ENCODE measurements around the gene DEDD. TPM values are rescaled to one million over a fixed set of nuclear protein-coding genes. Genes with fewer than 3 reads are reported as not detected.

DEDD gene
- total RNA-seq, 2 experiments from 2014 or later: 42.4 to 42.7 TPM

DNA sequence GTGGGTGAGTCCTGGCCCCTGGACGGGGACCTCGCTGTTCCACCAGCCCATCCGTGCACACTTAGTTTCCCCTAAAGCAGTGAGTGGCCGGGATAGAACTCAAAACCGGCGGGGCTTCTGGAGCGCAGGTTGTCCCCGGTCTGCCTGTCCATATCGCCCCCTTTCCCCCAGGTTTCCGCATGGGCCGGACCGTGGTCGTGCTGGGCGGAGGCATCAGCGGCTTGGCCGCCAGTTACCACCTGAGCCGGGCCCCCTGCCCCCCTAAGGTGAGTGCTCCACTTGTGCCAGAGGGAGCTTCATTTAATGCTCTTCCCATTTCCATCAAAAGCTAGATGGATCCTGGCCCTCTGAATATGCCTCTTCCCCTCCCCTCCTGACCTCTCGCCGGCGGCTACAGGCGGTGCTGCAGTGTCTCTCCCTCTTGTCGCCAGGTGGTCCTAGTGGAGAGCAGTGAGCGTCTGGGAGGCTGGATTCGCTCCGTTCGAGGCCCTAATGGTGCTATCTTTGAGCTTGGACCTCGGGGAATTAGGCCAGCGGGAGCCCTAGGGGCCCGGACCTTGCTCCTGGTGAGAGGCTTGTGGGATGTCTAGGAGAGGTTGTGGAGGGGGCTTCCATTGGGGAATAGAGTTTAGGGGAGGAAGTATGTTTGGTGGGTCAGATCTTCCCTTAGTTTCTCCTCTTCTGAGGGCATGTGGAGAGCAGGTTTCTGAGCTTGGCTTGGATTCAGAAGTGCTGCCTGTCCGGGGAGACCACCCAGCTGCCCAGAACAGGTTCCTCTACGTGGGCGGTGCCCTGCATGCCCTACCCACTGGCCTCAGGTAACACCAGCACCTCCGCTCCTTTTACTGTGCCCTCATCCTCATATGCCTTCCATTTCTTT lies 34.4 kb upstream of the DEDD start:
- CTCF ChIA-PET: interaction anchor here (0.6 to 2.7 kb wide), 15 partner anchors 9 to 273 kb away, joined by 3 to 16 read pairs (median 5); partner anchors contain the start of genes B4GALT3, DEDD, NDUFS2 and NIT1
- POLR2A ChIA-PET: interaction anchor here (0.5 to 2.6 kb wide), 10 partner anchors 8 to 59 kb away, joined by 3 to 21 read pairs (median 4); partner anchors contain the start of genes NDUFS2, NIT1, PFDN2 and TOMM40L

DNA sequence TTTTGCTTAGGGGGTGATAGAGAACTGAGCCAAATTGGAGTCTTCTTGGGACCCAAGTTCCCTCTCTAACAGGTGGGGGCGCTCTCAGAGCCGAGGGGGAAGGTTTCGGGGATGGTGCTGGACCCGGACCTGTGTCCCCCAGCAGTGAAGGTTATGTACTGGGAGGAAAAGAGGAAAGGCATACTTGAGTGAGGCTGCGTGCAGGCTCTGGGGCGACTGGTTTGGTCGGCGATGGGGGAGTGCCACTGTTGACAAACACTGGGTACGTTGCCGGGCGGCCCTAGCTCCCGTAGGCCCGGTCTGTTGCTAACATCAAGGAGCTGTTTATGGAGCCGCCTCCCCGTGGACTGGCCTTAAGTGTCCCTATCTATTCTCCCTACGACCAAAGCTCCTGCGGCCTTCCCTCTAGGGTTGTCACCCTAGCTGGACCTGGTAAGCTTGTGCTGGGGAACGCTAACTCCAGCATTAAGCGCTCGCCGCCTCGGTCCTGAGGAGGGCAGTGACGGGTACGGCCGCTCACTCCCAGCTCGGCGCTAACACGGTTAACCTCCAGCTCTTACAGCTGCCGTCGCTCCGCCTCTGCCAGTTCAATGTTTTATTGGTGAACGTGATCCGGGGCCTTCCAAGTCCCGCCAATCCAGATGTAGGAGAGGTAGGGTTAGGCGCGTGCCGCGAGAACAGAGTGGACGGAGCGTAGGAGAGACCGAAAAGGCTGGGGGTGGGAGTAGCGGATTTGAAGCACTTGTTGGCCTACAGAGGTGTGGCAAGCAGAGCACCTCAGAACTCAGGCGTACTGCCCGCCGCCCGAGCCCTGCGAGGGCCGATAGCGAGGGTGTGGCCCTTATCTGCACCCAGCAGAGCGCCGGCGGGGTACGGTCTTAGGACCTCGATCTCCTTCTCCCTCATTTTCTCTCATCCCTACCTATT lies 33.5 kb upstream of the DEDD start, which contains the start of gene PPOX:
Gene PPOX (plus strand): TSS at position 685 of the 927 bp plus-strand sequence. CDS start 422 bp downstream, outside the sequence.
- ChIA-PET POLR2A (interaction anchor here (0.5 to 2.6 kb wide), 10 partner anchors 8 to 443 kb away, joined by 3 to 21 read pairs (median 4); partner anchors contain the start of genes NDUFS2, NIT1, PFDN2 and TOMM40L), CTCF (interaction anchor here (1.1 to 2.7 kb wide), 13 partner anchors 8 to 216 kb away, joined by 3 to 16 read pairs (median 5); partner anchors contain the start of genes B4GALT3, DEDD, NIT1 and PFDN2)

GRCh38 chr1:161164901-161165610 lies 32.6 kb upstream of the DEDD start:
- ChIA-PET CTCF (interaction anchor here (1.1 to 2.7 kb wide), 11 partner anchors 8 to 217 kb away, joined by 3 to 16 read pairs (median 5); partner anchors contain the start of genes B4GALT3, DEDD, NIT1 and PFDN2), POLR2A (interaction anchor here (1.0 to 2.6 kb wide), 5 partner anchors 8 to 442 kb away, joined by 3 to 21 read pairs (median 4); partner anchors contain the start of genes NDUFS2, NIT1, PFDN2 and UFC1)

- CTCF ChIA-PET: no interaction called here
- POLR2A ChIA-PET: no interaction called here
Measured at GRCh38 chr1:161163793-161164192, 31.3 kb upstream of the DEDD start.

DNA sequence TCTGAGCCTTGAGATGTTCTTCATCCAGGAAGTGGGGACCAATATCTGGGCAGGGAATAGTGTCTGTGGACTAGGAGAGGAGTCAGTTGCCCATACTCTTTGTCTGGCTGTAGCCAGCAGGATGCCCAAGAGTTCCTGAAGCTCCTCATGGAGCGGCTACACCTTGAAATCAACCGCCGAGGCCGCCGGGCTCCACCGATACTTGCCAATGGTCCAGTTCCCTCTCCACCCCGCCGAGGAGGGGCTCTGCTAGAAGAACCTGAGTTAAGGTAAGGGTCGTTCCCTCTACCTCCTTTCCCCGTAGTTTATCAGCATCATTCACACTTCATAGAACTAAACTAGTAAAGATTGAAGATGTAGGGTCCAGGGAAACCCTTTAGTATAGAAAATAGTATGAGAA lies 30.3 kb upstream of the DEDD start:
- ChIA-PET CTCF (interaction anchor here (1.7 kb wide), 1 partner anchor 9 kb away, joined by 4 read pairs; no protein-coding TSS in a partner anchor), POLR2A (interaction anchor here (0.6 kb wide), 1 partner anchor 15 kb away, joined by 4 read pairs; no protein-coding TSS in a partner anchor)

- ChIA-PET POLR2A (interaction anchor here (0.6 kb wide), 2 partner anchors 15 to 23 kb away, joined by 4 to 6 read pairs; no protein-coding TSS in a partner anchor), CTCF (interaction anchor here (1.7 kb wide), 1 partner anchor 10 kb away, joined by 4 read pairs; no protein-coding TSS in a partner anchor)
Measured at GRCh38 chr1:161162052-161162451, 29.6 kb upstream of the DEDD start.

DNA sequence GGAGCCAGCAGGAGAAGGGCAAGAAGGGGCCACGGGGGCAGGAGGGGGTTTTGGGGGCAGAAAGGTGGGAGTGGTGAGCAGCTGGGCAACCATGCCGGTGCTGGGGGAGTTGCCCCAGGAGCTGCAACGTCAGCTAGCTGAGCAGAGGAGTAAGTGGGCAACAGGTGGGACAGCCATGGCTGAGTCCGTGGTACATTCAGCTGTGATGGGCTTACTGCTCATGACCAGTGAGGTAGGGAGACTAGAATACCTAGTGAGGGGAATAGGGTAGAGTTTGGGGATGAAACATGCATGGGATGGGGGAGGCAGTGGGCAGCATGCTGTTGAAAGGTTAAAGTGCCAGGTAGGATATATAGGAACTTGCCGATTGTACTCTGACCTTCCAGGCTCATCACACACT lies 29.2 kb upstream of the DEDD start:
- CTCF ChIA-PET: interaction anchor here (1.7 kb wide), 1 partner anchor 10 kb away, joined by 4 read pairs; no protein-coding TSS in a partner anchor

GRCh38 chr1:161160671-161161145 lies 28.2 kb upstream of the DEDD start:
- CTCF ChIA-PET: interaction anchor here (0.6 kb wide), 1 partner anchor 223 kb away, joined by 3 read pairs; no protein-coding TSS in a partner anchor
- POLR2A ChIA-PET: interaction anchor here (0.6 kb wide), 1 partner anchor 69 kb away, joined by 7 read pairs; no protein-coding TSS in a partner anchor

More for the DNA sequence above, 29.2 kb upstream of the DEDD start:
- POLR2A ChIA-PET: interaction anchor here (0.6 kb wide), 2 partner anchors 24 to 68 kb away, joined by 6 to 7 read pairs; no protein-coding TSS in a partner anchor

- ChIA-PET POLR2A (no interaction called here), CTCF (interaction anchor here (1.5 kb wide), 1 partner anchor 9 kb away, joined by 4 read pairs; no protein-coding TSS in a partner anchor)
Measured at GRCh38 chr1:161159913-161160243, 27.4 kb upstream of the DEDD start.

- CTCF ChIA-PET: interaction anchor here (1.5 kb wide), 1 partner anchor 10 kb away, joined by 4 read pairs; no protein-coding TSS in a partner anchor
- POLR2A ChIA-PET: no interaction called here
Measured at GRCh38 chr1:161159087-161159912, 26.8 kb upstream of the DEDD start, which contains the start of gene USP21. Gene USP21, plus strand, starts transcription at chr1:161159500. Its CDS starts 1,141 bp downstream, at chr1:161160641.

DNA sequence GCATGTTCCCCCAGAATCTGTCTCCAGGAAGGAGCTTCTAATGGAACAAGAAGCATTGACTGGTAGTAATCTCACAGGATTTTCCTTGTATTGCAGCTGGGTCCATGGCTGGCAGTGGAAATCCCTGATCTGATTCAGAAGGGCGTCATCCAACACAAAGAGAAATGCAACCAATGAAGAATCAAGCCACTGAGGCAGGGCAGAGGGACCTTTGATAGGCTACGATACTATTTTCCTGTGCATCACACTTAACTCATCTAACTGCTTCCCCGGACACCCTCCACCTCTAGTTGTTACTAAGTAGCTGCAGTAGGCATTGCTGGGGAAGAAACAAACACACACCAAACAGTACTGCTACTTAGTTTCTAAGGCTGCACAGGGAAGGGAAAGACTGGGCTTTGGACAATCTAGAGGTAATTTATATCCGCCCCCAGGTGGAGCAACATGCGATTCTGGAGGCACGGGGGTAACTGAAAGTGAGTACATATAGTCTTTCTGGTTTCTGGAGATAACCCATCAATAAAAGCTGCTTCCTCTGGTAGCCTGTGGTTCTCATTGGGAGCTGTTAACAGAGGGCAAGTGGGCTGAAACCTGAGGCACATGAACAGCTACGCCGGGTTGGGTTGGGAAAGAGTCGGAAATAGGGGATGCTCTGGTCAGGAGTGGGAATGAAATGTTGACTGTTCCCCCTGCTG lies 26.0 kb upstream of the DEDD start:
- ChIA-PET CTCF (interaction anchor here (0.6 to 1.5 kb wide), 5 partner anchors 8 to 87 kb away, joined by 3 to 4 read pairs (median 4); partner anchors contain the start of gene PPOX), POLR2A (interaction anchor here (0.5 to 0.7 kb wide), 2 partner anchors 67 to 230 kb away, joined by 4 read pairs; partner anchors contain the start of gene TOMM40L)

DNA sequence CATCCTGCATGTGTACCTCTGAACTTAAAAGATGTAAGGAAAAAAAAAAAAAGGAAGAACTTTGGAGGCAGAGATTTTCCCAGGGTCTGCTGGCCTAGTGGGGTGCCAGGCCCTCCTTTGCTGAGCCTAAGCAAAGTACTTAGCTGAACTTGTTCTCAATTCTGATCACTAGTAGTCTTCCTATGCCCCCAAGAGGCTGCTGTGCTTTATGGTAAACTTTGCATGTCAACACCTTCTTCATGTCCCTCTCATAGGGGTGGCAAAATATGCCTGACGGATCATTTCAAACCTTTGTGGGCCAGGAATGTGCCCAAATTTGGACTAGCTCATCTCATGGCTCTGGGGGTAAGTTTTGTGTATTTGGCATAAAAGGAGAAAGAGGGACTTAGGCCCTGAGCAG lies 25.4 kb upstream of the DEDD start:
- CTCF ChIA-PET: interaction anchor here (0.6 to 1.5 kb wide), 4 partner anchors 8 to 86 kb away, joined by 3 to 4 read pairs (median 4); partner anchors contain the start of gene PPOX
- POLR2A ChIA-PET: interaction anchor here (0.5 to 1.1 kb wide), 3 partner anchors 8 to 231 kb away, joined by 4 read pairs; partner anchors contain the start of genes PPOX and TOMM40L

DNA sequence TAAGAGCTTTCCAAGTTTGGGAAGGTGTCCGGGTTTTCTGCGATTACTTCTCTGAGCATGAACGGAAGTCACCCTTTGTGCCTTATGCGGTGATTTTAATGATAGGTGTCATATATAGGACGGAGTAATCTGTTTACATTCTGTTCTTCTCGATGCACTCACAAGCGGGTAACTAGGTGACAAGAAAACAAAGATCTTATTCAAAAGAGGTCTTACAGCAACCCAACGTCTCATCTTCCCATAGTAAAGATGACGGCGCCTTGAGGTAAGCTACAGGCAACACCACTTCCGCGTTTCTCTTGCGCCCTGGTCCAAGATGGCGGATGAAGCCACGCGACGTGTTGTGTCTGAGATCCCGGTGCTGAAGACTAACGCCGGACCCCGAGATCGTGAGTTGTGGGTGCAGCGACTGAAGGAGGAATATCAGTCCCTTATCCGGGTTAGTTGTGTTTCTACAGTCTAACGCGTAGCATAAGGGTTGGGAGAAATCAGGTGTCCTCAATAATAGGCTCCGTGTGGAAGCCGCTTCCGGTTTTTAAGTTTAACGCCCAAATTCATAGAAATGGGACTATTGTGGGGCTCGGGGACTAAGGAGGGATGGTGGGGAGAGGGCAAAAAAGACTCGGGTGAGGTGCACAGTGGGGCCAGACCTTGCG lies 21.3 kb upstream of the DEDD start, which contains the start of gene UFC1:
Gene UFC1 (plus strand): TSS at position 297 of the 656 bp plus-strand sequence. CDS start 20 bp downstream, at position 317.
- POLR2A ChIA-PET: interaction anchor here (0.5 to 3.0 kb wide), 5 partner anchors 12 to 72 kb away, joined by 3 to 21 read pairs (median 6); partner anchors contain the start of genes B4GALT3, NIT1, PFDN2 and PPOX
- CTCF ChIA-PET: interaction anchor here (1.0 to 2.1 kb wide), 3 partner anchors 12 to 72 kb away, joined by 3 to 10 read pairs (median 5); partner anchors contain the start of genes PPOX and TOMM40L

DNA sequence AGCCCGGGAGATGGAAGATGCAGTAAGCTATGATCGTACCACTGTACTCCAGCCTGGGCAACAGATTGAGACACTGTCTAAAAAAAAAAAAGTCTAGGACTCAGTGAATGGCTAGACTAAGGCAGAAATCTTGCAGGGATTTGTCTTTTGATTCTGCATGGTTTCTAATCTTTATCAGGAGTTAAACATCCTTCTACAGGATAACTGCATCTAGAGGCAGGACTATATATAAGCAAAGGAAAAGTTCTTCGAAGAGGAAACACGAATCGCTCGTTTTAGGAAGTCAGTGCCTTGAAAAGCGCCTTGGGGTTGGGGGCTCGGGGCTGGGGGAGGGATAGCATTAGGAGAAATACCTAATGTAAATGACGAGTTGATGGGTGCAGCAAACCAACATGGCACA lies 20.7 kb upstream of the DEDD start:
- ChIA-PET CTCF (interaction anchor here (0.7 to 1.1 kb wide), 3 partner anchors 16 to 135 kb away, joined by 3 to 5 read pairs (median 3); partner anchors contain the start of gene TOMM40L), POLR2A (interaction anchor here (0.5 to 3.0 kb wide), 5 partner anchors 13 to 73 kb away, joined by 3 to 21 read pairs (median 6); partner anchors contain the start of genes B4GALT3, NIT1, PFDN2 and PPOX)

GRCh38 chr1:161145832-161146231 lies 13.4 kb upstream of the DEDD start:
- CTCF ChIA-PET: interaction anchor here (0.6 kb wide), 2 partner anchors 147 to 148 kb away, joined by 3 read pairs; no protein-coding TSS in a partner anchor
- POLR2A ChIA-PET: interaction anchor here (0.7 kb wide), 1 partner anchor 18 kb away, joined by 4 read pairs; no protein-coding TSS in a partner anchor

Measured in activated CD8-positive, alpha-beta memory T cell treated with anti-CD3 and anti-CD28 coated beads for 36 hours (primary cell).